Neural progenitor cell (in vitro differentiated cells): ENCODE data around the gene ARVCF. TPM values are rescaled to one million over a fixed set of nuclear protein-coding genes. Genes with fewer than 3 reads are reported as not detected.

Source experiments
- DNase-seq: peaks from one replicate; pipeline ENCODE4 v3.0.0-alpha.2; 2016; ENCODE audit warnings: low spot score
- H2AFZ ChIP-seq: fragments of 200-600 bp; sonication (generic); replicated peaks from 2 replicates; pipeline ENCODE4 v1.6.1; 2016; ENCODE audit warnings: antibody characterized with exemption
- H3F3A ChIP-seq: fragments of 200-600 bp; sonication (generic); 2 replicates; pipeline ENCODE4 v1.6.1; 2016; ENCODE audit warnings: antibody characterized with exemption, low read depth
- H3K27ac ChIP-seq: fragments of 200-600 bp; sonication (generic); 2 replicates; pipeline ENCODE4 v1.5.1; 2016; ENCODE audit warnings: mild to moderate bottlenecking
- H3K27me3 ChIP-seq: fragments of 200-600 bp; sonication (generic); 2 replicates; pipeline ENCODE4 v1.6.1; 2016; ENCODE audit warnings: mild to moderate bottlenecking, moderate library complexity
- H3K36me3 ChIP-seq: fragments of 200-600 bp; sonication (generic); 2 replicates; pipeline ENCODE4 v1.5.1; 2016
- H3K4me1 ChIP-seq: fragments of 200-600 bp; sonication (generic); 2 replicates; pipeline ENCODE4 v1.6.1; 2016; ENCODE audit warnings: mixed run types
- H3K4me2 ChIP-seq: fragments of 200-600 bp; sonication (generic); 2 replicates; pipeline ENCODE4 v1.6.1; 2016
- H3K4me3 ChIP-seq: fragments of 200-600 bp; sonication (generic); 2 replicates; pipeline ENCODE4 v1.5.1; 2016
- H3K79me2 ChIP-seq: fragments of 200-600 bp; sonication (generic); 2 replicates; pipeline ENCODE4 v1.6.1; 2016; ENCODE audit warnings: low read depth
- H3K9ac ChIP-seq: fragments of 200-600 bp; sonication (generic); 2 replicates; pipeline ENCODE4 v1.6.1; 2016
- H3K9me3 ChIP-seq: fragments of 200-600 bp; sonication (generic); 2 replicates; pipeline ENCODE4 v1.5.1; 2016; ENCODE audit warnings: low read depth
- H4K20me1 ChIP-seq: fragments of 200-600 bp; sonication (generic); 2 replicates; pipeline ENCODE4 v1.6.1; 2016; ENCODE audit warnings: low read depth
- H3K27ac Mint-ChIP-seq: 3 replicates; pipeline ENCODE4 v1.8.0; 2021; ENCODE audit warnings: mixed read lengths
- H3K27me3 Mint-ChIP-seq: 2 replicates; pipeline ENCODE4 v1.8.0; 2022; ENCODE audit warnings: low read depth, mild to moderate bottlenecking, inconsistent platforms, moderate library complexity, mixed read lengths; ENCODE audit not compliant: insufficient read depth
- H3K36me3 Mint-ChIP-seq: 3 replicates; pipeline ENCODE4 v1.8.0; 2021; ENCODE audit warnings: mixed read lengths
- H3K4me1 Mint-ChIP-seq: 3 replicates; pipeline ENCODE4 v1.8.0; 2021; ENCODE audit warnings: mixed read lengths
- H3K4me3 Mint-ChIP-seq: 3 replicates; pipeline ENCODE4 v1.8.0; 2021; ENCODE audit warnings: mild to moderate bottlenecking, moderate library complexity, mixed read lengths
- H3K9me3 Mint-ChIP-seq: 3 replicates; pipeline ENCODE4 v1.8.0; 2020; ENCODE audit warnings: mixed read lengths
- EZH2 ChIP-seq: fragments of 200-600 bp; sonication (generic); IDR thresholded peaks from 2 replicates; pipeline ENCODE4 v1.6.1; 2017; ENCODE audit warnings: antibody characterized with exemption, mild to moderate bottlenecking, moderate library complexity
- EZH2phosphoT487 ChIP-seq: fragments of 200-600 bp; sonication (generic); IDR thresholded peaks from 2 replicates; pipeline ENCODE4 v1.6.1; 2017; ENCODE audit warnings: antibody characterized with exemption
- total RNA-seq: library from RNA; depleted of rRNA; stranded (reverse); fragments of >200 nt; gene quantifications from 2 replicates; pipeline ENCODE4 v1.2.3, GENCODE V29; 2015; ENCODE audit warnings: low replicate concordance
- TF ChIP-seq, protein P1 (sequence below): fragments of 200-600 bp; sonication (generic); IDR thresholded peaks from 2 replicates; pipeline ENCODE4 v1.5.1; 2017; ENCODE audit warnings: antibody characterized with exemption, mild to moderate bottlenecking

ARVCF gene
- total RNA-seq, 1 donor from 2014 or later: 35.4 TPM

DNA sequence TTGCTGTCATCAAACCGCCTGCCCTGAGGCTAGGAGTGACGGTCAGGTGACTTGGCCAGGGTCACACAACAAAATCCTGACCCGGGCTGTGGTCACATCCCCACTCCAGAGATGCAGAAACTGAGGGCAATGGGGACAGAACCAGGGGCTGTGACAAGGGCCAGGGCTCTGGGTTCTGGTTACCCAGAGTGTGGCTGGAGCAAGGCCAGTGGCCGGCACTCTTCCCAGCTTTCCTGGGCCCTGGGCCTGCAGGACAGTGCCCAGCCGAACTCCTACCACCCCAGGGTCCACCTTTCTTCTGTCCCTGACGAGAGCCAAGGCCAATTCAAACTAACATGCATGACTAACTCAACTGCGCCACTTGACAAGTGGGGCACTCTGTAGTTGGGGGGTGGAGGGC lies 35.9 kb downstream of the ARVCF start:
- Histone ChIP-seq H3K27me3 (no peaks in the 10 kb centered on the region), H3K9ac (no peak overlapping the region), H3K79me2 (peaks cover 29% of the 10 kb centered on the region), H3K9me3 (no peaks in the 10 kb centered on the region), H3K36me3 (no peaks in the 10 kb centered on the region), H3K27ac (no peak overlapping the region), H2AFZ (no peak overlapping the region), H3K4me1 (peaks cover 2% of the 10 kb centered on the region), H3K4me2 (no peak overlapping the region), H3K4me3 (no peak overlapping the region), H3F3A (no peaks in the 10 kb centered on the region), H4K20me1 (peaks cover 44% of the 10 kb centered on the region)
- peaks cover 9% of the 10 kb centered on the region for H3K36me3 Mint-ChIP-seq
- no peak overlapping the region for H3K4me3 Mint-ChIP-seq
- TF ChIP-seq, protein P1, sequence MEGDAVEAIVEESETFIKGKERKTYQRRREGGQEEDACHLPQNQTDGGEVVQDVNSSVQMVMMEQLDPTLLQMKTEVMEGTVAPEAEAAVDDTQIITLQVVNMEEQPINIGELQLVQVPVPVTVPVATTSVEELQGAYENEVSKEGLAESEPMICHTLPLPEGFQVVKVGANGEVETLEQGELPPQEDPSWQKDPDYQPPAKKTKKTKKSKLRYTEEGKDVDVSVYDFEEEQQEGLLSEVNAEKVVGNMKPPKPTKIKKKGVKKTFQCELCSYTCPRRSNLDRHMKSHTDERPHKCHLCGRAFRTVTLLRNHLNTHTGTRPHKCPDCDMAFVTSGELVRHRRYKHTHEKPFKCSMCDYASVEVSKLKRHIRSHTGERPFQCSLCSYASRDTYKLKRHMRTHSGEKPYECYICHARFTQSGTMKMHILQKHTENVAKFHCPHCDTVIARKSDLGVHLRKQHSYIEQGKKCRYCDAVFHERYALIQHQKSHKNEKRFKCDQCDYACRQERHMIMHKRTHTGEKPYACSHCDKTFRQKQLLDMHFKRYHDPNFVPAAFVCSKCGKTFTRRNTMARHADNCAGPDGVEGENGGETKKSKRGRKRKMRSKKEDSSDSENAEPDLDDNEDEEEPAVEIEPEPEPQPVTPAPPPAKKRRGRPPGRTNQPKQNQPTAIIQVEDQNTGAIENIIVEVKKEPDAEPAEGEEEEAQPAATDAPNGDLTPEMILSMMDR: no peak
- TF ChIP-seq EZH2: no peak
- TF ChIP-seq EZH2phosphoT487: no peak
- no peak overlapping the region for H3K27ac Mint-ChIP-seq
- no peaks in the 10 kb centered on the region for H3K9me3 Mint-ChIP-seq
- no peak for DNase-seq
- H3K4me1 Mint-ChIP-seq: peaks cover 22% of the 10 kb centered on the region
- H3K27me3 Mint-ChIP-seq: peaks cover 2% of the 10 kb centered on the region

GRCh38 chr22:19979712-19980493 lies 36.7 kb downstream of the ARVCF start:
- H3K27ac Mint-ChIP-seq: no peak overlapping the region

DNA sequence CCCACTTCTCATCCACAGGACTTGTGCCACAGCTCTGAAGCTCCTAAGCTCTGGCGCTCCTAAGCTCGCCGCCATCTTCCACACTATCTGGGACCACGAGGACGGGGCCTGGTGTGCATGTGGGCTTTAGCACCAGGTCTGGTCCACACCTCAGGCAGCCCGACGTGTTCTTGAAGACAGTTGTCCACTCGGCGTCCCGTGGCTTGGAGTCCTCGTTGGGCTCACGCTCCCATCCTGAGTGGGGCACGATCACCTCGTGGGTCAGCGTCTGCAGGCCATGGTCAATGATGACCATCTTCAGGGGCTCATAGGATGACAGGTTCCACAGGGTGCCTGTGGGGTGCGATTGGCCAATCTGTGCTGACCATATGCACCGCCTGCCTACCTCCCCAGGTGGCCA lies 37.9 kb downstream of the ARVCF start:
- Mint-ChIP-seq H3K27me3 (peaks cover 2% of the 10 kb centered on the region), H3K9me3 (no peaks in the 10 kb centered on the region), H3K27ac (no peak overlapping the region), H3K36me3 (peaks cover 7% of the 10 kb centered on the region), H3K4me1 (peaks cover 25% of the 10 kb centered on the region), H3K4me3 (no peak overlapping the region)
- no peak for DNase-seq
- Histone ChIP-seq H3K36me3 (no peaks in the 10 kb centered on the region), H3K4me3 (no peak overlapping the region), H3K27ac (no peak overlapping the region), H4K20me1 (peaks cover 41% of the 10 kb centered on the region), H3K4me2 (no peak overlapping the region), H3K9me3 (no peaks in the 10 kb centered on the region), H3K9ac (no peak overlapping the region), H3K27me3 (no peaks in the 10 kb centered on the region), H2AFZ (no peak overlapping the region), H3K79me2 (peaks cover 11% of the 10 kb centered on the region), H3K4me1 (peaks cover 10% of the 10 kb centered on the region), H3F3A (peaks cover 3% of the 10 kb centered on the region)
- TF ChIP-seq, protein P1: no peak
- TF ChIP-seq EZH2 (no peak), EZH2phosphoT487 (no peak)

More at GRCh38 chr22:19979712-19980493, 36.7 kb downstream of the ARVCF start:
- Mint-ChIP-seq H3K27me3 (peaks cover 2% of the 10 kb centered on the region), H3K4me3 (no peak overlapping the region), H3K36me3 (peaks cover 7% of the 10 kb centered on the region), H3K4me1 (peaks cover 23% of the 10 kb centered on the region), H3K9me3 (no peaks in the 10 kb centered on the region)
- Histone ChIP-seq H3K9me3 (no peaks in the 10 kb centered on the region), H4K20me1 (peaks cover 41% of the 10 kb centered on the region), H3F3A (peaks cover under 1% of the 10 kb centered on the region), H3K4me2 (no peak overlapping the region), H3K4me1 (peaks cover 7% of the 10 kb centered on the region), H3K36me3 (no peaks in the 10 kb centered on the region), H2AFZ (no peak overlapping the region), H3K4me3 (no peak overlapping the region), H3K79me2 (peaks cover 20% of the 10 kb centered on the region), H3K9ac (no peak overlapping the region), H3K27me3 (no peaks in the 10 kb centered on the region), H3K27ac (no peak overlapping the region)
- TF ChIP-seq EZH2: no peak
- TF ChIP-seq, protein P1: no peak
- TF ChIP-seq EZH2phosphoT487: no peak
- no peak for DNase-seq
